ENCODE results near the gene FERMT2.

FERMT2 gene

DNA sequence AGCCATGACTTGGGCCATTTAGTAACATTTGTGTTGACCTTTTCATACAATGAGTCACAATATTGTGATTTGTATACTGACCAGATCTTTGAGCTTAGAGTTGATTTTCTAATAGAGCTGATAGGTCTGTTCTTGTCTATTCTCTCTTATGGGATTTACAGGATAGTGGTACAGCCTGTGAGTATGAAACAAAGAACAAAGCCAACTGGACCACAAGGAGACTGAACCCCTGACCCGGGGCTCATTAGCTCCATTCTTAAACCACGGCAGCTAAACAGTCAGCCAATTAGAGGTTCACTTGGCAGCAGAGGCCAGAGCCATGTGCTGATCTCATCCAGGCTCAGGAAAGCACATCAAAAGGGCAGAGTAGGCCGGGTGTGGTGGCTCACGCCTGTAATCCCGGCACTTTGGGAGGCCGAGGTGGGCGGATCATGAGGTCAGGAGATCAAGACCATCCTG, 100.4 kb downstream of the FERMT2 start:
- H3K9me3 Mint-ChIP-seq = no peaks in the 10 kb centered on the region
- H3K4me3 Mint-ChIP-seq = no peak overlapping the region
- no peaks in the 10 kb centered on the region for H3K36me3 Mint-ChIP-seq (ENCODE audit: low read depth)
- H3K4me1 Mint-ChIP-seq (ENCODE audit: low read depth) = no peaks in the 10 kb centered on the region
- H3K27me3 Mint-ChIP-seq (ENCODE audit: low read depth) = no peaks in the 10 kb centered on the region
- no peak overlapping the region for H3K27ac Mint-ChIP-seq

DNA sequence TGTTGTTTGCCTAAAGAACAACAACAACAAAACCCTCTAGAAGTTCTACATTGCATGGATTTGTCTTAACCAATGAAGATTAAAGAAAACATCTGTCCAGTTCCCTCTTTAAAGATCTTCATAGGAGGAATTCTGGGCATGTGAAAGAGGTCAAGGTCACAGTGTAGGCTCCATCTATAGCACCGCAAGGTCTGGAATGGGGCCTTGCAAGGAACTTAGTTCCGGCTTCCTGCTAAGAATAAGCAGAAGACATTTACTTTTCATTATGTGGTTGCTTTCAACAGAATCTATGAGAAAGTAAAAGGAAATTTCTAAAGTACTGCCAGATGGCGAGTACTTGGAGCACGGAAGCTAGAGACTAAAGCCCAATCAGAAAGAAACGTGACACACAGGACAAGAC, 102.2 kb downstream of the FERMT2 start:
- no peaks in the 10 kb centered on the region for H3K27me3 Mint-ChIP-seq (ENCODE audit: low read depth)
- no peaks in the 10 kb centered on the region for H3K4me1 Mint-ChIP-seq (ENCODE audit: low read depth)
- H3K36me3 Mint-ChIP-seq (ENCODE audit: low read depth) = no peaks in the 10 kb centered on the region
- H3K9me3 Mint-ChIP-seq = no peaks in the 10 kb centered on the region
- no peak overlapping the region for H3K4me3 Mint-ChIP-seq
- H3K27ac Mint-ChIP-seq = no peak overlapping the region

DNA sequence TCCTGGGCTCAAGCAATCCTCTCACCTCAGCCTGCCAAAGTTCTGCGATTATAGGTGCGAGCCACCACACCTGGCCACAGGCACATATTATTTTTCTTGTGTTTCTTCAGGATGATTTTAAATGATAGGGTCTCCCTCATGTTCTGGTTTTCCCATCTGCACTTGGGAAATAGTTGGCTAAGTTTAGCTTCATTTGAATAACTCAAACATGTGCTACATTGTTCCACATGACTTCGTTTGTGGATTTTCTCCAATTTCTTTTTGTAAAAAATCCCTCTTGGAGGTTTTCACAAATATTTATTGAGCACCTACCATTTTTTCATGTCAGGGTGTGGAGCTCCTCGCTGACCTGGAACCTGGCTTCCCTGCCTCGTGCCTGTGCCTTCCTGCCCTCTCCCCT, 104.3 kb downstream of the FERMT2 start:
- Mint-ChIP-seq H3K27ac (no peak overlapping the region), H3K27me3 (ENCODE audit: low read depth) (no peaks in the 10 kb centered on the region), H3K4me3 (no peak overlapping the region), H3K36me3 (ENCODE audit: low read depth) (no peaks in the 10 kb centered on the region), H3K9me3 (no peaks in the 10 kb centered on the region), H3K4me1 (ENCODE audit: low read depth) (no peaks in the 10 kb centered on the region)

GRCh38 chr14:52845081-52845480, 105.8 kb downstream of the FERMT2 start:
- H3K27ac Mint-ChIP-seq = no peak overlapping the region

DNA sequence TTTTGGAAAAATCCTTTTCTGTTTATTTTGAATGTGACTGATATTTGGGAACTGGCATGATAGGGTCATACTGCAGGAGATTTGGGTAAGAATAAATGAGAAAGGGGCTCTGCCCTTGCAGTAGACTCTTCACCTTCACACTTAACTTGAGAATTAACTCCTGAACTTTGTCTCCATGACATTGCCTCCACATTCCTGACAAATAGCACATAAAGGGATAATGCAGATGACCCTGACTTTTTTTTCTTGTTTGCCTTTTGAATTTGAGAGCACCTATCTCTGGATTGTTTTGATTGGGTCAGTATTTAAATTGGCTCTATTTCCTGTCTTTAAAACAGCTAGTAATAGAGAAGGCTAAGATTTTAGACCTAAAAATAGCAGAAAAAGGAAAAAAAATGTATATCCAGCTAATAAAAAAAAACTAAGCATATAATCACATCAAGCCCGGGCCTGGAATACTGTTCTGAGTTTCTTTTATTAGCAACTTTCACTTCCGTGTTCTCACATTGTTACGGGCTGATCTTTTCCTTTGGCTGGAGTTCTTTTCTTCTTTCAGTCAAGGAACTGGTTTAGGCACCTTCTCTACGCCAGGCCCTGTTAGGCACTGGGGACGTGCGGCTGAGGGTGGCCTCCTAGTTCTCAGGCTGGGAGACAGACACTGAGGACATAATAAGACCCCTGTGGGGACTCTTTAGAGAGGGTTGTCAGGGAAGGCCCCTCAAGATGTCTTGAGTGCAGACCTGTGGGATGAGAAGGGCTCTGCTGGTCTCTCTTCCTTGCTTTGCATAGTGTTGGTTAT, 106.4 kb downstream of the FERMT2 start:
- H3K4me1 Mint-ChIP-seq (ENCODE audit: low read depth) = no peaks in the 10 kb centered on the region
- H3K36me3 Mint-ChIP-seq (ENCODE audit: low read depth) = no peaks in the 10 kb centered on the region
- H3K27ac Mint-ChIP-seq = no peak overlapping the region
- no peaks in the 10 kb centered on the region for H3K9me3 Mint-ChIP-seq
- H3K4me3 Mint-ChIP-seq = no peak overlapping the region
- peaks cover 4% of the 10 kb centered on the region for H3K27me3 Mint-ChIP-seq (ENCODE audit: low read depth)

More at GRCh38 chr14:52845081-52845480, 105.8 kb downstream of the FERMT2 start:
- H3K36me3 Mint-ChIP-seq (ENCODE audit: low read depth) = no peaks in the 10 kb centered on the region
- no peaks in the 10 kb centered on the region for H3K9me3 Mint-ChIP-seq
- no peak overlapping the region for H3K4me3 Mint-ChIP-seq
- no peaks in the 10 kb centered on the region for H3K4me1 Mint-ChIP-seq (ENCODE audit: low read depth)
- H3K27me3 Mint-ChIP-seq (ENCODE audit: low read depth) = peaks cover 4% of the 10 kb centered on the region

DNA sequence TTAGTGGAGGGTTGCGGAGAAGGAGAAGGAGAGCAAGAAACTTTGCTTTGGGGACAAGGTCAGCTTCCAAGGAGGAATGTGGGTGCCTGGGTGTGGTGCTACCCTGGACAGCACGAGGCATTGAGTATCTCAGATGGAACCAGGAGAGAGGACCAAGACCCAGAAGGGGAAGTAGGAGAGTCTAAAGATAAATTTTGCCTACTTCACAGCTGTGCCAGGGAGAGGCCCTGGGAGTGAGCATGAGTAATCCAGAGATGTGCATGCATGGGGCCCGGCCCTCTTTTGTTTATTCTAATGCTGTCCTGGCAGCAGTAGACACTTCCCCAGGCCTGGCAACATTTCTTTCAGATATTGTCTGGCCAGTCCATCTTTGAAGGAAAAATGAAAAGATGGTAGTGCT, 110.0 kb downstream of the FERMT2 start:
- peaks cover 4% of the 10 kb centered on the region for H3K27me3 Mint-ChIP-seq (ENCODE audit: low read depth)
- H3K4me1 Mint-ChIP-seq (ENCODE audit: low read depth) = no peaks in the 10 kb centered on the region
- no peaks in the 10 kb centered on the region for H3K9me3 Mint-ChIP-seq
- no peak overlapping the region for H3K4me3 Mint-ChIP-seq
- no peaks in the 10 kb centered on the region for H3K36me3 Mint-ChIP-seq (ENCODE audit: low read depth)
- H3K27ac Mint-ChIP-seq = no peak overlapping the region

DNA sequence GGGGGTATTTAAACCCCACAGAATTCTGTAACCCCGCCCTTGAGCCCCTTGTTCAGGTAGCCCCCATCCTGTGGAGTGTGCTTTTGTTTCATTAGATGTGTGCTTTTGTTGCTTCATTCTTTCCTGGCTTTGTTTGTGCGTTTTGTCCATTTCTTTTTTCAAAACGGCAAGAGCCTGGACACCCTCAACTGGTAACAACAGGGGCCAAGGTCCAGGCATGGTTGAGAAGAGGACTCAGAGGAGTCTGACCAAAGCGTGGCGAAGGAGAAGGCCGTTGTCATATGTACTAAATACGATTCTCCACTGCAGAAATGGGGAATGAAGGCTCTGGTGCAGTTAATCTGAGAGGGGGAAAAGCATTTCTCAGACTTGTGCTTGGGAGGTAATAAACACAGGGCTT, 113.4 kb downstream of the FERMT2 start:
- Mint-ChIP-seq H3K27me3 (ENCODE audit: low read depth) (peaks cover 4% of the 10 kb centered on the region), H3K27ac (no peak overlapping the region), H3K4me1 (ENCODE audit: low read depth) (no peaks in the 10 kb centered on the region), H3K9me3 (no peaks in the 10 kb centered on the region), H3K4me3 (no peak overlapping the region), H3K36me3 (ENCODE audit: low read depth) (no peaks in the 10 kb centered on the region)

GRCh38 chr14:52836063-52836462, 114.8 kb downstream of the FERMT2 start:
- H3K36me3 Mint-ChIP-seq (ENCODE audit: low read depth) = no peaks in the 10 kb centered on the region
- peaks cover 4% of the 10 kb centered on the region for H3K27me3 Mint-ChIP-seq (ENCODE audit: low read depth)
- H3K4me1 Mint-ChIP-seq (ENCODE audit: low read depth) = no peaks in the 10 kb centered on the region
- no peak overlapping the region for H3K4me3 Mint-ChIP-seq
- no peaks in the 10 kb centered on the region for H3K9me3 Mint-ChIP-seq
- H3K27ac Mint-ChIP-seq = no peak overlapping the region

GRCh38 chr14:52835122-52835903, 115.5 kb downstream of the FERMT2 start:
- Mint-ChIP-seq H3K9me3 (no peaks in the 10 kb centered on the region), H3K4me1 (ENCODE audit: low read depth) (no peaks in the 10 kb centered on the region), H3K27me3 (ENCODE audit: low read depth) (peaks cover 4% of the 10 kb centered on the region), H3K36me3 (ENCODE audit: low read depth) (no peaks in the 10 kb centered on the region), H3K4me3 (no peak overlapping the region), H3K27ac (no peak overlapping the region)

DNA sequence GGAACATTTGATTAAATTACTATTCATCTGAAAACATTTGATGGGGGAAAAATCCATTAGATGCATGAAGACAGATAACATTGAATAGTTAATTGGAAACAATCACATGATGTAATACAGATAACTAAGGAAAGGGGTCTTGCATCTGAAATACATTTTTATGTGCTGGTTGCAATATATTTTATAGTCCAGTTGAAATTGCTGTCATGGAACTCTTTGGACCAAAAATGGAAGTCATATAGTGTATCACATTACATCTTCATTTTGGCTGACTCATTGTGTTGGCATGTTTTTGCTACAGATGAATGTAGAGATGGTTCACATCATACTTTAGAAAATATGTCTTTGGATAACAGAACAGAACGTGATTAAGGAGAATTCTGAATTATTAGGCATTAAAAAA, 116.4 kb downstream of the FERMT2 start:
- no peaks in the 10 kb centered on the region for H3K9me3 Mint-ChIP-seq
- H3K27me3 Mint-ChIP-seq (ENCODE audit: low read depth) = peaks cover 6% of the 10 kb centered on the region
- H3K4me1 Mint-ChIP-seq (ENCODE audit: low read depth) = no peaks in the 10 kb centered on the region
- H3K27ac Mint-ChIP-seq = no peak overlapping the region
- H3K4me3 Mint-ChIP-seq = no peak overlapping the region
- H3K36me3 Mint-ChIP-seq (ENCODE audit: low read depth) = no peaks in the 10 kb centered on the region

GRCh38 chr14:52833891-52834290, 117.0 kb downstream of the FERMT2 start:
- Mint-ChIP-seq H3K4me3 (no peak overlapping the region), H3K36me3 (ENCODE audit: low read depth) (no peaks in the 10 kb centered on the region), H3K9me3 (no peaks in the 10 kb centered on the region), H3K27me3 (ENCODE audit: low read depth) (peaks cover 8% of the 10 kb centered on the region), H3K27ac (no peak overlapping the region), H3K4me1 (ENCODE audit: low read depth) (no peaks in the 10 kb centered on the region)

DNA sequence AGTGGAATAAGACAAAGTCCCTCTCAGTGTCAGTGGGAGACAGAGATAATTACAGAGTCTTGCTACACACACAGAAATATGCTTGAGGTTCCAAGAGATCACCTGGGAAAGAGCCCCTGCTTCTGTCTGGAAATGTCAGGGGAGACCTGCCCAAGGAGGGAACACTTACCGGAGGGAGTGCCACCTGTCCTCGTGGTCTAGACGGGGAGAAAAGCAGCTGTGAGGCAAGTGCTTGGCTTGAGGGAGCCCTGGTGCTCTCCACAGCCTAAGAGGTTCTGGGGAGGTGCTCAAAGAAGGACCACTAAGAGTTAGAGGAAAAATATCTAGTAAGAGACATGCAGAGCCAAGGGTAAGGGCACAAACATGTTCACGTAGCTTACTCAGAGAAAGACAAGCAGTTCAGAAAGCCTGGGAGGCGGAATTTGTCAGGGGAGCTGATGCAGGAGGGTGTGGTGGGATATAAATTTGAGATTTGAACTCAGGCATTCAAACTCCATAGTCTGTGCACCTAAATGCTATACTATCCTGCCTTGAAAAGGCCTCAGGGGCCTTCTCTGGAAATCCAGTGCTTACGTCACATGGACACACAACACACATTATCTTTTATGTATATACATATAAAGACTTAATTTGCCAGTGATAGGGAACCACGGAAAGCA, 121.2 kb downstream of the FERMT2 start:
- no peaks in the 10 kb centered on the region for H3K4me1 Mint-ChIP-seq (ENCODE audit: low read depth)
- H3K27me3 Mint-ChIP-seq (ENCODE audit: low read depth) = peaks cover 14% of the 10 kb centered on the region
- no peaks in the 10 kb centered on the region for H3K9me3 Mint-ChIP-seq
- no peaks in the 10 kb centered on the region for H3K36me3 Mint-ChIP-seq (ENCODE audit: low read depth)
- no peak overlapping the region for H3K4me3 Mint-ChIP-seq
- H3K27ac Mint-ChIP-seq = no peak overlapping the region

GRCh38 chr14:52827426-52827825, 123.4 kb downstream of the FERMT2 start:
- no peaks in the 10 kb centered on the region for H3K36me3 Mint-ChIP-seq (ENCODE audit: low read depth)
- no peaks in the 10 kb centered on the region for H3K4me1 Mint-ChIP-seq (ENCODE audit: low read depth)
- H3K27me3 Mint-ChIP-seq (ENCODE audit: low read depth) = peaks cover 18% of the 10 kb centered on the region
- no peak overlapping the region for H3K4me3 Mint-ChIP-seq
- H3K27ac Mint-ChIP-seq = no peak overlapping the region
- no peaks in the 10 kb centered on the region for H3K9me3 Mint-ChIP-seq

GRCh38 chr14:52825085-52825484, 125.8 kb downstream of the FERMT2 start:
- Mint-ChIP-seq H3K4me3 (no peak overlapping the region), H3K36me3 (ENCODE audit: low read depth) (no peaks in the 10 kb centered on the region), H3K9me3 (no peaks in the 10 kb centered on the region), H3K4me1 (ENCODE audit: low read depth) (no peaks in the 10 kb centered on the region), H3K27me3 (ENCODE audit: low read depth) (peaks cover 24% of the 10 kb centered on the region), H3K27ac (no peak overlapping the region)

GRCh38 chr14:52824462-52824861, 126.4 kb downstream of the FERMT2 start:
- Mint-ChIP-seq H3K9me3 (no peaks in the 10 kb centered on the region), H3K4me1 (ENCODE audit: low read depth) (no peaks in the 10 kb centered on the region), H3K27ac (no peak overlapping the region), H3K4me3 (no peak overlapping the region), H3K36me3 (ENCODE audit: low read depth) (no peaks in the 10 kb centered on the region), H3K27me3 (ENCODE audit: low read depth) (peaks cover 22% of the 10 kb centered on the region)
